SK-N-SH (cell line): ENCODE measurements around the gene ZFP42. TPM values are rescaled to one million over a fixed set of nuclear protein-coding genes. Genes with fewer than 3 reads are reported as not detected.

Experiments
- CTCF ChIA-PET: fragments of 300-600, 350-600 bp; formaldehyde crosslinking; extraction: SDS; loops from one replicate; lab custom pipeline; 2021; lab: Yijun Ruan, JAX
- POLR2A ChIA-PET: fragments of 350-600 bp; sonication (Branson Sonifier 250); formaldehyde crosslinking; extraction: SDS; loops from one replicate; lab custom pipeline; 2020; ENCODE audit warnings: antibody characterized with exemption, inconsistent platforms; lab: Yijun Ruan, JAX
- DNase-seq: peaks from one replicate; pipeline ENCODE4 v3.0.0; 2012
- H2AFZ ChIP-seq: fragments of 200-600 bp; sonication (generic); 2 replicates; pipeline ENCODE4 v1.8.1; 2016; ENCODE audit warnings: antibody characterized with exemption, mild to moderate bottlenecking, low read depth
- H3F3A ChIP-seq: fragments of 200-600 bp; sonication (generic); replicated peaks from 2 replicates; pipeline ENCODE3; 2016; ENCODE audit warnings: antibody characterized with exemption, mild to moderate bottlenecking; ENCODE audit not compliant: insufficient read depth
- H3K27ac ChIP-seq, 2 experiments: fragments of 200-500 bp in 1 of 2; fragments of 200-600 bp in 1 of 2; sonication (Bioruptor generic) in 1 of 2; sonication (generic), shearing (Covaris generic) in 1 of 2; 2 replicates each; pipeline versions ENCODE4 v1.5.1 to v1.6.1; 2014 to 2016; ENCODE audit warnings: low read depth in 2 of 2, inconsistent platforms in 1 of 2, low read length in 1 of 2, mild to moderate bottlenecking in 1 of 2, mixed read lengths in 1 of 2
- H3K27me3 ChIP-seq: fragments of 200-600 bp; sonication (generic), shearing (Covaris generic); 2 replicates; pipeline ENCODE4 v1.6.1; 2016; ENCODE audit warnings: mixed run types; ENCODE audit not compliant: insufficient read depth
- H3K36me3 ChIP-seq, 2 experiments: fragments of 200-500 bp in 1 of 2; fragments of 200-600 bp in 1 of 2; sonication (Bioruptor generic) in 1 of 2; sonication (generic) in 1 of 2; replicated peaks in 1 of 2; 2 replicates each; pipeline versions ENCODE3 to v1.5.1; 2014 to 2016; ENCODE audit warnings: low read length in 1 of 2, mild to moderate bottlenecking in 1 of 2; ENCODE audit not compliant: insufficient read depth in 2 of 2, control insufficient read depth in 1 of 2
- H3K4me1 ChIP-seq, 2 experiments: fragments of 200-500 bp in 1 of 2; fragments of 200-600 bp in 1 of 2; sonication (Bioruptor generic) in 1 of 2; sonication (generic), shearing (Covaris generic) in 1 of 2; 2 replicates each; pipeline versions ENCODE4 v1.5.1 to v1.6.1; 2014 to 2016; ENCODE audit warnings: low read depth in 1 of 2, low read length in 1 of 2, mixed run types in 1 of 2; ENCODE audit not compliant: insufficient read depth in 2 of 2, control insufficient read depth in 1 of 2
- H3K4me2 ChIP-seq: fragments of 200-600 bp; sonication (generic), shearing (Covaris generic); 2 replicates; pipeline ENCODE4 v1.6.1; 2017; ENCODE audit warnings: mixed run types
- H3K4me3 ChIP-seq, 2 experiments: fragments of 200-500 bp in 1 of 2; fragments of 200-600 bp in 1 of 2; sonication (Bioruptor generic) in 1 of 2; sonication (generic), shearing (Covaris generic) in 1 of 2; 2 replicates each; pipeline versions ENCODE4 v1.5.1 to v1.8.1; 2014 to 2016; ENCODE audit warnings: low read depth in 2 of 2, inconsistent platforms in 1 of 2, low read length in 1 of 2, mild to moderate bottlenecking in 1 of 2, mixed read lengths in 1 of 2, moderate library complexity in 1 of 2
- H3K79me2 ChIP-seq: fragments of 200-600 bp; sonication (generic); 2 replicates; pipeline ENCODE4 v1.8.1; 2017; ENCODE audit warnings: mild to moderate bottlenecking; ENCODE audit not compliant: insufficient read depth
- H3K9ac ChIP-seq: fragments of 200-600 bp; sonication (generic); 2 replicates; pipeline ENCODE4 v1.6.1; 2017; ENCODE audit warnings: mixed run types
- H3K9me2 ChIP-seq: fragments of 200-600 bp; sonication (generic); 2 replicates; pipeline ENCODE4 v1.6.1; 2017; ENCODE audit warnings: mixed run types
- H3K9me3 ChIP-seq: fragments of 200-600 bp; sonication (generic); 2 replicates; pipeline ENCODE4 v1.6.1; 2017; ENCODE audit warnings: mixed run types, mild to moderate bottlenecking, moderate library complexity
- H4K20me1 ChIP-seq: fragments of 200-600 bp; sonication (generic); 2 replicates; pipeline ENCODE4 v1.6.1; 2017; ENCODE audit warnings: mild to moderate bottlenecking, mixed run types; ENCODE audit not compliant: insufficient read depth
- CHD2 ChIP-seq: fragments of 150-350 bp; IDR thresholded peaks from 2 replicates; pipeline ENCODE4 v1.6.1; 2018; ENCODE audit warnings: low read length; ENCODE audit not compliant: partially characterized antibody
- CTCF ChIP-seq: fragments of 200-600 bp; sonication (generic); IDR thresholded peaks from 2 replicates; pipeline ENCODE4 v1.6.1; 2017; ENCODE audit warnings: antibody characterized with exemption, mild to moderate bottlenecking, moderate library complexity
- ELF1 ChIP-seq: IDR thresholded peaks from 2 replicates; pipeline ENCODE4 v1.4.0; 2012
- EP300 ChIP-seq, 2 experiments: IDR thresholded peaks; 2 replicates each; pipeline versions ENCODE4 v1.4.0 to v1.6.1; 2012; ENCODE audit warnings: borderline replicate concordance in 1 of 2, low read depth in 1 of 2, low read length in 1 of 2
- EZH2phosphoT487 ChIP-seq: fragments of 200-600 bp; sonication (generic); IDR thresholded peaks from 2 replicates; pipeline ENCODE4 v1.6.1; 2017; ENCODE audit warnings: low read depth, mixed run types, mild to moderate bottlenecking, antibody characterized with exemption, moderate library complexity, borderline replicate concordance
- FOSL2 ChIP-seq: IDR thresholded peaks from 2 replicates; pipeline ENCODE4 v1.4.0; 2012; ENCODE audit warnings: low read depth, mild to moderate bottlenecking, moderate library complexity, borderline replicate concordance
- FOXM1 ChIP-seq: IDR thresholded peaks from 2 replicates; pipeline ENCODE4 v1.4.0; 2012; ENCODE audit warnings: low read depth, mild to moderate bottlenecking
- GATA2 ChIP-seq: sonication (generic); formaldehyde crosslinking; IDR thresholded peaks from 2 replicates; pipeline ENCODE4 v1.5.0; 2020; ENCODE audit warnings: mild to moderate bottlenecking, missing genetic modification reagents
- MEF2A ChIP-seq: IDR thresholded peaks from 2 replicates; pipeline ENCODE4 v1.4.0; 2012; ENCODE audit warnings: low read depth, borderline replicate concordance
- PBX3 ChIP-seq: IDR thresholded peaks from 2 replicates; pipeline ENCODE4; 2012
- POLR2AphosphoS5 ChIP-seq: IDR thresholded peaks from 2 replicates; pipeline ENCODE4 v1.6.1; 2012; ENCODE audit warnings: low read depth, low read length
- RCOR1 ChIP-seq: fragments of 150-350 bp; IDR thresholded peaks from 2 replicates; pipeline ENCODE4 v1.6.1; 2017; ENCODE audit warnings: antibody characterized with exemption, low read length
- RXRA ChIP-seq: IDR thresholded peaks from 2 replicates; pipeline ENCODE4 v1.4.0; 2012; ENCODE audit warnings: low read depth, mild to moderate bottlenecking, borderline replicate concordance
- SMC3 ChIP-seq: IDR thresholded peaks from 2 replicates; pipeline ENCODE4 v1.6.1; 2012; ENCODE audit warnings: low read depth, low read length, improper control_type of control experiment
- TCF12 ChIP-seq: IDR thresholded peaks from 2 replicates; pipeline ENCODE4 v1.4.0; 2012
- TEAD4 ChIP-seq: IDR thresholded peaks from 2 replicates; pipeline ENCODE4 v1.4.0; 2012; ENCODE audit warnings: mild to moderate bottlenecking, borderline replicate concordance; ENCODE audit not compliant: insufficient read depth
- USF1 ChIP-seq: IDR thresholded peaks from 2 replicates; pipeline ENCODE4 v1.4.0; 2012; ENCODE audit warnings: low read depth, borderline replicate concordance
- YY1 ChIP-seq: IDR thresholded peaks from 2 replicates; pipeline ENCODE4 v1.4.0; 2012; ENCODE audit warnings: low read depth, mild to moderate bottlenecking
- ZBTB33 ChIP-seq: IDR thresholded peaks from 2 replicates; pipeline ENCODE4 v1.4.0; 2012; ENCODE audit warnings: low read depth, borderline replicate concordance
- WGBS: methylation state at CpG from one replicate; pipeline ENCODE4 v1.1.6; 2017; ENCODE audit warnings: low lambda C conversion rate; 5-methylcytosine and 5-hydroxymethylcytosine counted together
- polyA plus RNA-seq, 3 experiments: library from polyadenylated mRNA; depleted of rRNA; stranded (reverse); fragments of >200 nt; gene quantifications; 2 replicates each; pipeline ENCODE4 v1.2.3, GENCODE V29; 2012
- TF ChIP-seq, protein P1 (sequence below): IDR thresholded peaks from 2 replicates; pipeline ENCODE4 v1.4.0; 2012; ENCODE audit warnings: low read depth

The ZFP42 gene
- polyA plus RNA-seq, 1 of the 3 experiments (the other 2 are of a cell fraction): not detected

DNA sequence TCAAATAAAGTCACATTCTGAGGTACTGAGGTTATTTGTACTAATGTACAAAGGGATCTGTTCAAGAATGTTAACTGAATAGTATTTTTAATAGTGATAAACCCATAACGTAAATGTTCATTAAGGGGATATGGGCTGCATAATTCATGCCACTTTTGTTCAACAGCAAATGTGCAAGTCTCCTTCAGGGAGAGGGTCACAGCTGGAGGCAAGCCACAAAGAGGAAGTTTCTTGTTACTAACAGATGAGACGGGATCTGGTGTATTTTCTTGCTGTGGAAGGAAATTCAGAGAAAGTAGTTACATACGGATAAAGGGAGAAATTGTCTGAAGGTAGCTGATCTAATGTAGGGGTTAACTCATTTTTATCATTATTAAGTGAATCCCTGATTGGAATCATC, 10.0 kb downstream of the ZFP42 start:
- WGBS: 23% methylated on average over 3 of the region's 3 CpGs
- Histone ChIP-seq H3K27ac (no peak overlapping the region), H2AFZ (no peak overlapping the region), H3F3A (no peaks in the 10 kb centered on the region), H3K79me2 (no peaks in the 10 kb centered on the region), H3K36me3 (no peaks in the 10 kb centered on the region), H3K27me3 (no peaks in the 10 kb centered on the region; the same call in 1 of the 2 replicates), H4K20me1 (no peaks in the 10 kb centered on the region), H3K4me2 (no peak overlapping the region), H3K9me2 (no peaks in the 10 kb centered on the region), H3K4me3 (no peak overlapping the region), H3K4me1 (no peaks in the 10 kb centered on the region; a peak in 1 of 4 replicates), H3K9me3 (no peaks in the 10 kb centered on the region), H3K9ac (no peak overlapping the region)
- ChIA-PET POLR2A (no interaction called here), CTCF (interaction anchor here (1.0 kb wide), 1 partner anchor 12 kb away, joined by 3 read pairs; no protein-coding TSS in a partner anchor)
- no peak for DNase-seq
- TF ChIP-seq PBX3: no peak
- TF ChIP-seq FOXM1: no peak
- TF ChIP-seq YY1: no peak
- no peak for TF ChIP-seq FOSL2
- no peak for TF ChIP-seq EZH2phosphoT487
- TF ChIP-seq GATA2 (CRISPR knock-in tag): no peak
- no peak for TF ChIP-seq SMC3
- no peak for TF ChIP-seq TEAD4
- TF ChIP-seq RCOR1: no peak

- CTCF ChIA-PET: interaction anchor here (0.9 to 1.0 kb wide), 2 partner anchors 13 to 23 kb away, joined by 3 read pairs; no protein-coding TSS in a partner anchor
- no peaks in the 10 kb centered on the region for H3K9me3 ChIP-seq
Measured at GRCh38 chr4:188006285-188006848, 10.8 kb downstream of the ZFP42 start.

More at GRCh38 chr4:188006285-188006848, 10.8 kb downstream of the ZFP42 start:
- Histone ChIP-seq H3K36me3 (no peaks in the 10 kb centered on the region), H3K4me1 (no peaks in the 10 kb centered on the region; a peak in 1 of 4 replicates), H3K9me2 (no peaks in the 10 kb centered on the region), H3K4me2 (no peak overlapping the region), H3K79me2 (no peaks in the 10 kb centered on the region), H3K27me3 (no peaks in the 10 kb centered on the region; the same call in 1 of the 2 replicates), H3K9ac (no peak overlapping the region), H4K20me1 (no peaks in the 10 kb centered on the region), H3F3A (no peaks in the 10 kb centered on the region), H3K4me3 (no peak overlapping the region), H3K27ac (no peak overlapping the region), H2AFZ (no peak overlapping the region)
- DNase-seq: no peak
- 15% methylated on average over 4 of the region's 5 CpGs for WGBS
- no peak for TF ChIP-seq ELF1
- no peak for TF ChIP-seq MEF2A
- TF ChIP-seq SMC3: no peak
- TF ChIP-seq EZH2phosphoT487: no peak
- TF ChIP-seq POLR2AphosphoS5: no peak
- TF ChIP-seq USF1: no peak
- TF ChIP-seq, protein P1, sequence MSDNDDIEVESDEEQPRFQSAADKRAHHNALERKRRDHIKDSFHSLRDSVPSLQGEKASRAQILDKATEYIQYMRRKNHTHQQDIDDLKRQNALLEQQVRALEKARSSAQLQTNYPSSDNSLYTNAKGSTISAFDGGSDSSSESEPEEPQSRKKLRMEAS: no peak
- no peak for TF ChIP-seq CHD2
- TF ChIP-seq PBX3: no peak
- no peak for TF ChIP-seq CTCF
- TF ChIP-seq EP300 (IDR thresholded peaks at IDR 0.05; ENCODE audit: borderline replicate concordance in 1 of 2, low read depth in 1 of 2, low read length in 1 of 2): no peak
- no peak for TF ChIP-seq ZBTB33
- no peak for TF ChIP-seq RXRA
- TF ChIP-seq TCF12: no peak
- POLR2A ChIA-PET: no interaction called here
